IMR-90 (cell line): ENCODE results near the gene MAPRE3. TPM values are rescaled to one million over a fixed set of nuclear protein-coding genes. Genes with fewer than 3 reads are reported as not detected.

ENCODE experiments used
- ATAC-seq: fragments of 200-7000 bp; cut with Tn5 transposase; 2 replicates; pipeline ENCODE4 v1.9.1; 2020; ENCODE audit warnings: low read depth, mild to moderate bottlenecking, moderate library complexity
- BruUV-seq: library from RNA; stranded (reverse); fragments of 400-500 nt; replicated peaks from 2 replicates; lab custom pipeline; 2021; lab: Mats Ljungman, UMichigan
- CTCF ChIA-PET: fragments of 300-600 bp; formaldehyde crosslinking; extraction: SDS; loops from one replicate; lab custom pipeline; 2021; ENCODE audit warnings: antibody characterized with exemption; lab: Yijun Ruan, JAX
- POLR2A ChIA-PET: fragments of 300-600 bp; sonication (Branson Sonifier 250); formaldehyde crosslinking; loops from one replicate; lab custom pipeline; 2022; ENCODE audit warnings: antibody characterized with exemption; ENCODE audit not compliant: unreplicated experiment; lab: Charles Lee
- DNase-seq: peaks from one replicate; pipeline ENCODE4 v3.0.0; 2013
- H2AFZ ChIP-seq: replicated peaks from 2 replicates; pipeline ENCODE3; 2013; ENCODE audit warnings: low read length, mild to moderate bottlenecking; ENCODE audit not compliant: poor library complexity
- H2AK5ac ChIP-seq: 2 replicates; pipeline ENCODE4 v1.6.1; 2013; ENCODE audit warnings: low read depth, low read length, inconsistent platforms
- H2AK9ac ChIP-seq: replicated peaks from 2 replicates; pipeline ENCODE3; 2013; ENCODE audit warnings: mild to moderate bottlenecking, low read depth, low read length, moderate library complexity; ENCODE audit not compliant: poor library complexity
- H2BK120ac ChIP-seq: 2 replicates; pipeline ENCODE4 v1.6.1; 2013; ENCODE audit warnings: low read depth, low read length, inconsistent platforms
- H2BK15ac ChIP-seq: 3 replicates; pipeline ENCODE4 v1.6.1; 2013; ENCODE audit warnings: low read depth, low read length, inconsistent platforms
- H2BK20ac ChIP-seq: 2 replicates; pipeline ENCODE4 v1.6.1; 2013; ENCODE audit warnings: low read depth, mild to moderate bottlenecking, inconsistent platforms, low read length, moderate library complexity
- H2BK5ac ChIP-seq: 2 replicates; pipeline ENCODE4 v1.6.1; 2013; ENCODE audit warnings: mild to moderate bottlenecking, low read depth, low read length, inconsistent platforms; ENCODE audit not compliant: poor library complexity, severe bottlenecking
- H3K14ac ChIP-seq: replicated peaks from 2 replicates; pipeline ENCODE4 v1.6.1; 2013; ENCODE audit warnings: low read depth, low read length, inconsistent platforms
- H3K18ac ChIP-seq: 2 replicates; pipeline ENCODE4 v1.6.1; 2013; ENCODE audit warnings: low read depth, low read length, control low read depth
- H3K23ac ChIP-seq: 2 replicates; pipeline ENCODE4 v1.6.1; 2013; ENCODE audit warnings: low read depth, low read length, inconsistent platforms
- H3K27ac ChIP-seq: 2 replicates; pipeline ENCODE4 v1.5.1; 2013; ENCODE audit warnings: mild to moderate bottlenecking, control low read depth, low read length; ENCODE audit not compliant: insufficient read depth
- H3K27me3 ChIP-seq: 2 replicates; pipeline ENCODE4 v1.6.1; 2013; ENCODE audit warnings: low read length; ENCODE audit not compliant: control insufficient read depth, insufficient read depth
- H3K36me3 ChIP-seq: 2 replicates; pipeline ENCODE4 v1.6.1; 2013; ENCODE audit warnings: low read length, mixed read lengths; ENCODE audit not compliant: control insufficient read depth, insufficient read depth
- H3K4ac ChIP-seq: 2 replicates; pipeline ENCODE4 v1.6.1; 2013; ENCODE audit warnings: low read depth, low read length, inconsistent platforms
- H3K4me1 ChIP-seq: 2 replicates; pipeline ENCODE4 v1.6.1; 2013; ENCODE audit warnings: low read length, mixed read lengths; ENCODE audit not compliant: control insufficient read depth, insufficient read depth
- H3K4me2 ChIP-seq: 2 replicates; pipeline ENCODE4 v1.6.1; 2013; ENCODE audit warnings: low read depth, mild to moderate bottlenecking, control low read depth, low read length, moderate library complexity
- H3K4me3 ChIP-seq: 2 replicates; pipeline ENCODE4 v1.5.1; 2013; ENCODE audit warnings: low read depth, mild to moderate bottlenecking, control low read depth, low read length, moderate library complexity; ENCODE audit not compliant: insufficient read depth
- H3K56ac ChIP-seq: 2 replicates; pipeline ENCODE4 v1.6.1; 2013; ENCODE audit warnings: low read length, inconsistent platforms; ENCODE audit not compliant: insufficient read depth; ENCODE audit errors: extremely low read depth
- H3K79me1 ChIP-seq, 2 experiments: 2 replicates each; pipeline ENCODE4 v1.6.1; 2013; ENCODE audit warnings: low read length in 2 of 2, inconsistent platforms in 1 of 2, low read depth in 1 of 2
- H3K9ac ChIP-seq: 2 replicates; pipeline ENCODE4 v1.6.1; 2013; ENCODE audit warnings: low read depth, low read length, control low read depth
- H3K9me1 ChIP-seq: 2 replicates; pipeline ENCODE4 v1.6.1; 2013; ENCODE audit warnings: low read length, inconsistent platforms; ENCODE audit not compliant: insufficient read depth
- H3K9me3 ChIP-seq: 2 replicates; pipeline ENCODE4 v1.6.1; 2013; ENCODE audit warnings: low read length; ENCODE audit not compliant: control insufficient read depth, insufficient read depth
- H4K20me1 ChIP-seq: 2 replicates; pipeline ENCODE4 v1.6.1; 2013; ENCODE audit warnings: low read length, inconsistent platforms; ENCODE audit not compliant: insufficient read depth
- H4K5ac ChIP-seq: 2 replicates; pipeline ENCODE4 v1.6.1; 2013; ENCODE audit warnings: mild to moderate bottlenecking, low read depth, low read length, control low read depth
- H4K8ac ChIP-seq, 2 experiments: 2 replicates each; pipeline ENCODE4 v1.6.1; 2013; ENCODE audit warnings: low read depth in 2 of 2, low read length in 2 of 2, control low read depth in 1 of 2, inconsistent platforms in 1 of 2
- H4K91ac ChIP-seq: 2 replicates; pipeline ENCODE4 v1.6.1; 2013; ENCODE audit warnings: low read depth, low read length, inconsistent platforms; ENCODE audit not compliant: insufficient read depth
- FOS ChIP-seq: fragments of 150-350 bp; IDR thresholded peaks from 2 replicates; pipeline ENCODE4 v1.6.1; 2016; ENCODE audit warnings: low read depth, low read length
- WGBS, 2 experiments: methylation state at CpG; one replicate each; pipeline versions ENCODE4 v1.1.5 to v1.1.7; 2013; ENCODE audit warnings: missing lambda C conversion rate in 2 of 2; ENCODE audit not compliant: insufficient read length in 1 of 2; ENCODE audit errors: extremely low coverage in 2 of 2; 5-methylcytosine and 5-hydroxymethylcytosine counted together
- dilution Hi-C: fragments of 300-500 bp; cut with HindIII; formaldehyde crosslinking; loops from one replicate; pipeline ENCODE4 v1.14.3; 2018; ENCODE audit warnings: low sequenced_read_pairs; ENCODE audit not compliant: unreplicated experiment
- in situ Hi-C: fragments of 300-500 bp; cut with MboI; formaldehyde crosslinking; loops from 3 replicates; pipeline ENCODE4 v1.14.3; 2019; ENCODE audit warnings: low sequenced_read_pairs, inconsistent platforms, mixed read lengths
- intact Hi-C: fragments of 100-400 bp; cut with micrococcal nuclease; formaldehyde crosslinking; loops from 2 replicates; pipeline ENCODE4 v1.10.0; 2022
- polyA plus RNA-seq, 3 experiments: library from polyadenylated mRNA; depleted of rRNA; stranded (reverse); fragments of >200 nt; gene quantifications; 2 replicates each; pipeline ENCODE4 v1.2.3, GENCODE V29; 2012; ENCODE audit warnings: low replicate concordance in 1 of 3
- total RNA-seq: library from RNA; depleted of rRNA; stranded (reverse); fragments of >200 nt; gene quantifications from 2 replicates; pipeline ENCODE4 v1.2.3, GENCODE V29; 2012

The MAPRE3 gene
- total and polyA plus RNA-seq, 2 of the 4 experiments (the other 2 are of a cell fraction): 1.8 to 20.3 TPM

GRCh38 chr2:26925100-26925791 lies 45.2 kb upstream of the MAPRE3 start:
- H4K91ac ChIP-seq: no peak overlapping the region
- H2AFZ ChIP-seq: peak overlapping the region; percentile 67
- H3K4me2 ChIP-seq: no peak overlapping the region
- H3K9ac ChIP-seq: no peak overlapping the region
- H3K27me3 ChIP-seq: peaks cover 32% of the 10 kb centered on the region
- no peaks in the 10 kb centered on the region for H4K20me1 ChIP-seq
- BruUV-seq: no TSS peak
- H2BK120ac ChIP-seq: no peak overlapping the region; the same call in 1 of the 2 replicates
- H2AK9ac ChIP-seq: no peak overlapping the region
- DNase-seq (no peak), ATAC-seq (peak; percentile 92)
- no peak overlapping the region for H3K14ac ChIP-seq
- CTCF ChIA-PET: no interaction called here
- no peak overlapping the region for H3K27ac ChIP-seq
- no peak overlapping the region for H2BK20ac ChIP-seq
- no peak overlapping the region; the same call in 1 of the 2 replicates for H4K5ac ChIP-seq
- in situ Hi-C loops (no loop called here), dilution Hi-C loops (no loop called here), intact Hi-C loops (no loop called here)
- no peaks in the 10 kb centered on the region for H3K36me3 ChIP-seq
- H2BK15ac ChIP-seq: no peak overlapping the region
- H3K18ac ChIP-seq: no peak overlapping the region
- WGBS, 2 experiments: 62% methylated on average over 6 of the region's 9 CpGs; no CpG with 5 or more reads in 1 of the 2 experiments
- H4K8ac ChIP-seq: no peak overlapping the region
- H3K56ac ChIP-seq: no peak overlapping the region
- H3K4me1 ChIP-seq: peaks cover 8% of the 10 kb centered on the region; the same call in 1 of the 2 replicates
- H3K4me3 ChIP-seq: no peak overlapping the region
- no peak overlapping the region for H2AK5ac ChIP-seq
- no peaks in the 10 kb centered on the region for H3K79me1 ChIP-seq
- H3K9me3 ChIP-seq: no peaks in the 10 kb centered on the region
- H3K4ac ChIP-seq: no peak overlapping the region; the same call in 1 of the 2 replicates
- no peak overlapping the region for H3K23ac ChIP-seq
- TF ChIP-seq FOS: no peak
- no peaks in the 10 kb centered on the region for H3K9me1 ChIP-seq
- POLR2A ChIA-PET: no interaction called here
- no peak overlapping the region for H2BK5ac ChIP-seq
